ENCODE data around the gene SCAND1. TPM values are rescaled to one million over a fixed set of nuclear protein-coding genes. Genes with fewer than 3 reads are reported as not detected.
A peak's percentile ranks its signal among the peaks of the same experiment; 100 is the strongest.

The SCAND1 gene
- total RNA-seq, 2 donors from 2014 or later: 41.0 to 52.2 TPM

- ATAC-seq: no peak
- no peak for DNase-seq
- intact Hi-C loops (cut with DNase I): no loop called here
Observed at GRCh38 chr20:35917077-35917476, 37.2 kb downstream of the SCAND1 start.

GRCh38 chr20:35912881-35913280, 41.4 kb downstream of the SCAND1 start:
- ATAC-seq: peak in 1 of 2 donors; percentile 38
- no peak for DNase-seq
- intact Hi-C loops (cut with DNase I): no loop called here

- DNase-seq (no peak), ATAC-seq (no peak)
- intact Hi-C loops (cut with DNase I): no loop called here
Observed at GRCh38 chr20:35910254-35910653, 44.0 kb downstream of the SCAND1 start.

GRCh38 chr20:35909796-35910195, 44.5 kb downstream of the SCAND1 start:
- intact Hi-C loops (cut with DNase I): no loop called here
- ATAC-seq (no peak), DNase-seq (no peak)

GRCh38 chr20:35909176-35909575, 45.1 kb downstream of the SCAND1 start:
- intact Hi-C loops (cut with DNase I): no loop called here
- ATAC-seq (no peak), DNase-seq (no peak)

GRCh38 chr20:35908007-35908406, 46.3 kb downstream of the SCAND1 start:
- no peak for DNase-seq
- intact Hi-C loops (cut with DNase I): no loop called here
- no peak for ATAC-seq

GRCh38 chr20:35907017-35907701, 47.1 kb downstream of the SCAND1 start:
- ATAC-seq (peak; percentile 63 to 85), DNase-seq (peak; percentile 63)
- intact Hi-C loops (cut with DNase I): no loop called here

GRCh38 chr20:35904982-35905663, 49.2 kb downstream of the SCAND1 start:
- intact Hi-C loops (cut with DNase I): no loop called here
- no peak for ATAC-seq
- no peak for DNase-seq

- intact Hi-C loops (cut with DNase I): no loop called here
- ATAC-seq (no peak), DNase-seq (no peak)
Observed at GRCh38 chr20:35903843-35904242, 50.5 kb downstream of the SCAND1 start.

Other genes with a start within 250 kb of the SCAND1 start
- gene RBM39, start 212.2 kb downstream of the SCAND1 start, total RNA-seq: 100 to 1,000 TPM; 143 to 172 TPM
- 10 to 100 TPM; 45.5 to 50.5 TPM for gene PHF20, start 182.5 kb downstream of the SCAND1 start, total RNA-seq
- 1 to 10 TPM; 3.2 to 3.4 TPM for gene CNBD2, start 14.1 kb upstream of the SCAND1 start, total RNA-seq
- gene EPB41L1, start 200.2 kb upstream of the SCAND1 start, total RNA-seq: 10 to 100 TPM; 20.5 to 32.1 TPM

Measured in left cardiac atrium (tissue), 4 donors.